ENCODE measurements around the gene WDR74. TPM values are rescaled to one million over a fixed set of nuclear protein-coding genes. Genes with fewer than 3 reads are reported as not detected.

WDR74 gene
- total RNA-seq, 1 experiment from 2014 or later, result 115 TPM

DNA sequence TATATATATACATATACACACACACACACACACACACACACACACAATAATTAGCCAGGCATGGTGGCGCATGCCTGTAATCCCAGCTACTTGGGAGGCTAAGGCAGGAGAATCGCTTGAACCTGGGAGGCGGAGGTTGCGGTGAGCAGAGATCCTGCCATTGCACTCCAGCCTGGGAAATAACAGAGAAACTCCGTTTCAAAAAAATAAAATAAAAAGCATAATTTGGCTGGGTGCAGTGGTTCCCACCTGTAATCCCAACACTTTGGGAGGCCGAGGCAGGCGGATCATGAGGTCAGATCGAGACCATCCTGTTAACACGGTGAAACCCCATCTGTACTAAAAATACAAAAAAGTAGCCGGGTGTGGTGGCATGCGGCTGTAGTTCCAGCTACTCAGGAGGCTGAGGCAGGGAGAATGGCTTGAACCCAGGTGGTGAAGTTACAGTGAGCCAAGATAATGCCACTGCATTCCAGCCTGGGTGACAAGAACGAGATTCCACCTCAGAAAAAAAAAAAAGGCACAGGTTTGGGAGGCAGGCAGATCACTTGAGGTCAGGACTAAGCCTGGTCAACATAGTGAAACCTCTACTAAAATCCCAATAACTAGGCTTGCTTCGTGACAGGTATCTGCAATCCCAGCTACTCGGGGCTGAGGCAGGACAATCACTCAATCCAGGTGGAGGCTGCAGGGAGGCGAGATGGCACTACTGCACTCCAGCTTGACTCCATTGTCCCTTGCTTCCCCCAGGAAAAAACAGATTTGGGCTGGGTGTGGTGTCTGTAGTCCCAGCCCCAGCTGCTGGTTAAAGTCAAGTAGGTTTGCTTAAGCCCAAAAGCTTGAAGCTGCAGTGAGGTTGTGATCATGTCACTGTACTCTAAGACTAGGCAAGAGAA is 11.8 kb upstream of the WDR74 start:
- peaks cover 16% of the 10 kb centered on the region for H3K4me1 Mint-ChIP-seq (ENCODE audit: insufficient read depth, unreplicated experiment)
- ChIA-PET CTCF (interaction anchor here (0.8 to 2.0 kb wide), 6 partner anchors 8 to 171 kb away, joined by 3 to 10 read pairs (median 5); partner anchors contain the start of gene TMEM179B), POLR2A (interaction anchor here (0.6 to 9.9 kb wide), 19 partner anchors 8 to 277 kb away, joined by 3 to 344 read pairs (median 4); partner anchors contain the start of genes C11orf98, CSKMT, EEF1G and HNRNPUL2)
- no TSS peak for BruUV-seq (replicated peaks)
- TF ChIP-seq, protein P1, sequence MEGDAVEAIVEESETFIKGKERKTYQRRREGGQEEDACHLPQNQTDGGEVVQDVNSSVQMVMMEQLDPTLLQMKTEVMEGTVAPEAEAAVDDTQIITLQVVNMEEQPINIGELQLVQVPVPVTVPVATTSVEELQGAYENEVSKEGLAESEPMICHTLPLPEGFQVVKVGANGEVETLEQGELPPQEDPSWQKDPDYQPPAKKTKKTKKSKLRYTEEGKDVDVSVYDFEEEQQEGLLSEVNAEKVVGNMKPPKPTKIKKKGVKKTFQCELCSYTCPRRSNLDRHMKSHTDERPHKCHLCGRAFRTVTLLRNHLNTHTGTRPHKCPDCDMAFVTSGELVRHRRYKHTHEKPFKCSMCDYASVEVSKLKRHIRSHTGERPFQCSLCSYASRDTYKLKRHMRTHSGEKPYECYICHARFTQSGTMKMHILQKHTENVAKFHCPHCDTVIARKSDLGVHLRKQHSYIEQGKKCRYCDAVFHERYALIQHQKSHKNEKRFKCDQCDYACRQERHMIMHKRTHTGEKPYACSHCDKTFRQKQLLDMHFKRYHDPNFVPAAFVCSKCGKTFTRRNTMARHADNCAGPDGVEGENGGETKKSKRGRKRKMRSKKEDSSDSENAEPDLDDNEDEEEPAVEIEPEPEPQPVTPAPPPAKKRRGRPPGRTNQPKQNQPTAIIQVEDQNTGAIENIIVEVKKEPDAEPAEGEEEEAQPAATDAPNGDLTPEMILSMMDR (IDR thresholded peaks at IDR 0.05; ENCODE audit: unreplicated experiment), result no peak
- peak; percentile 52 for DNase-seq (ENCODE audit: unreplicated experiment)
- H3K4me3 Mint-ChIP-seq (ENCODE audit: unreplicated experiment), result peak overlapping the region; percentile 94
- H3K9me3 Mint-ChIP-seq (ENCODE audit: unreplicated experiment), result no peaks in the 10 kb centered on the region
- peak overlapping the region; percentile 52 for H3K27ac Mint-ChIP-seq (ENCODE audit: low read depth, unreplicated experiment)
- no peaks in the 10 kb centered on the region for H3K27me3 Mint-ChIP-seq (ENCODE audit: insufficient read depth, unreplicated experiment)
- peaks cover 60% of the 10 kb centered on the region for H3K36me3 Mint-ChIP-seq (ENCODE audit: insufficient read depth, unreplicated experiment)
- intact Hi-C loops (cut with micrococcal nuclease), result no loop called here

DNA sequence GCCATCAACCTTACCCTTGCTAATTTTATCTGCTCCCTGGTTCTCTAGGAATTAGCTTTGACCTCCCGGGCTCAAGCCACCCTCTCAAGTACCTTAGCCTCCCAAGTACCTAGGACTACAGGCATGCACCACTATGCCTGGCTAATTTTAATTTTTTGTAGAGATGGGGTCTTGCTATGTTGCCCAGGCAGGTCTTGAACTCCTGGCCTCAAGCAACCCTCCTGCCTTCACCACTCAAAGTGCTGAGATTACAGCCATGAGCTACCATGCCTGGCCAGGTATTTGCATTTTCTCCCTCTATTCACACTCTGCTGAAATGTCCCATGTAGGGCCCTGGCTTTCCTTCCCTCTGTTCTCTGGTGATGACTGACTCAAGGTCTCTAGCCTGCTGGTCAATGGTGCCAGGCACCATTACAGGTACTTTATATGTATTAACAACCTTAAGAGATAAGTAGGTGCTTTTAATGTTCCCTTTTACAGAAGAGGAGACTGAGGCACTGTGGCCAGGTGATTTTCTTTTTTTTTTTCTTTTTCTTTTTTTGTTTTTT is 8.5 kb upstream of the WDR74 start:
- Mint-ChIP-seq H3K9me3 (ENCODE audit: unreplicated experiment) (no peaks in the 10 kb centered on the region), H3K36me3 (ENCODE audit: insufficient read depth, unreplicated experiment) (peaks cover 27% of the 10 kb centered on the region), H3K27ac (ENCODE audit: low read depth, unreplicated experiment) (peak overlapping the region; percentile 42), H3K27me3 (ENCODE audit: insufficient read depth, unreplicated experiment) (no peaks in the 10 kb centered on the region), H3K4me1 (ENCODE audit: insufficient read depth, unreplicated experiment) (peaks cover 14% of the 10 kb centered on the region), H3K4me3 (ENCODE audit: unreplicated experiment) (no peak overlapping the region)
- intact Hi-C loops (cut with micrococcal nuclease), result no loop called here
- TF ChIP-seq, protein P1 (IDR thresholded peaks at IDR 0.05; ENCODE audit: unreplicated experiment), result no peak
- CTCF ChIA-PET, result no interaction called here
- no TSS peak for BruUV-seq (replicated peaks)
- no peak for DNase-seq (ENCODE audit: unreplicated experiment)
- POLR2A ChIA-PET, result interaction anchor here (0.7 to 1.6 kb wide), 5 partner anchors 8 to 184 kb away, joined by 3 to 7 read pairs (median 3); partner anchors contain the start of gene WDR74

- Mint-ChIP-seq H3K27me3 (ENCODE audit: insufficient read depth, unreplicated experiment) (no peaks in the 10 kb centered on the region), H3K9me3 (ENCODE audit: unreplicated experiment) (no peaks in the 10 kb centered on the region), H3K27ac (ENCODE audit: low read depth, unreplicated experiment) (no peak overlapping the region), H3K4me1 (ENCODE audit: insufficient read depth, unreplicated experiment) (peaks cover 5% of the 10 kb centered on the region), H3K4me3 (ENCODE audit: unreplicated experiment) (no peak overlapping the region), H3K36me3 (ENCODE audit: insufficient read depth, unreplicated experiment) (peaks cover 11% of the 10 kb centered on the region)
- CTCF ChIA-PET, result interaction anchor here (2.5 kb wide), 1 partner anchor 9 kb away, joined by 7 read pairs; no protein-coding TSS in a partner anchor
- POLR2A ChIA-PET, result interaction anchor here (4.5 kb wide), 1 partner anchor 9 kb away, joined by 69 read pairs; no protein-coding TSS in a partner anchor
- no peak for DNase-seq (ENCODE audit: unreplicated experiment)
- no TSS peak for BruUV-seq (replicated peaks)
- intact Hi-C loops (cut with micrococcal nuclease), result no loop called here
- TF ChIP-seq, protein P1 (IDR thresholded peaks at IDR 0.05; ENCODE audit: unreplicated experiment), result no peak
Observed at GRCh38 chr11:62846177-62846576, 6.8 kb upstream of the WDR74 start.

GRCh38 chr11:62844154-62844553 is 4.8 kb upstream of the WDR74 start:
- BruUV-seq (replicated peaks), result no TSS peak
- TF ChIP-seq, protein P1 (IDR thresholded peaks at IDR 0.05; ENCODE audit: unreplicated experiment), result no peak
- Mint-ChIP-seq H3K36me3 (ENCODE audit: insufficient read depth, unreplicated experiment) (peaks cover 7% of the 10 kb centered on the region), H3K27ac (ENCODE audit: low read depth, unreplicated experiment) (no peak overlapping the region), H3K4me3 (ENCODE audit: unreplicated experiment) (no peak overlapping the region), H3K27me3 (ENCODE audit: insufficient read depth, unreplicated experiment) (no peaks in the 10 kb centered on the region), H3K4me1 (ENCODE audit: insufficient read depth, unreplicated experiment) (peaks cover 10% of the 10 kb centered on the region), H3K9me3 (ENCODE audit: unreplicated experiment) (no peaks in the 10 kb centered on the region)
- POLR2A ChIA-PET, result interaction anchor here (0.7 to 5.6 kb wide), 6 partner anchors 11 to 138 kb away, joined by 3 to 147 read pairs (median 5); partner anchors contain the start of genes SLC3A2, STX5, TEX54 and TMEM179B
- CTCF ChIA-PET, result interaction anchor here (0.6 to 1.3 kb wide), 2 partner anchors 20 to 31 kb away, joined by 3 to 6 read pairs; no protein-coding TSS in a partner anchor
- intact Hi-C loops (cut with micrococcal nuclease), result no loop called here
- no peak for DNase-seq (ENCODE audit: unreplicated experiment)

Measured in MCF 10A (cell line).